OCI-LY7 (cell line): Measurements from ENCODE around the gene LMOD1. TPM values are rescaled to one million over a fixed set of nuclear protein-coding genes. Genes with fewer than 3 reads are reported as not detected.

Experiments used
- BruUV-seq: library from RNA; stranded (reverse); fragments of 400-500 nt; replicated peaks from 2 replicates; lab custom pipeline; 2021; lab: Mats Ljungman, UMichigan
- CTCF ChIA-PET: fragments of 300-600 bp; sonication (Branson Sonifier 250); formaldehyde crosslinking; loops from one replicate; lab custom pipeline; 2022; ENCODE audit warnings: antibody characterized with exemption; ENCODE audit not compliant: unreplicated experiment; lab: Charles Lee
- POLR2A ChIA-PET: fragments of 300-600 bp; sonication (Branson Sonifier 250); formaldehyde crosslinking; loops from one replicate; lab custom pipeline; 2022; ENCODE audit warnings: antibody characterized with exemption; lab: Charles Lee
- DNase-seq: peaks from one replicate; pipeline ENCODE4 v3.0.0-alpha.2; 2015; ENCODE audit warnings: low spot score
- H2AFZ ChIP-seq: fragments of 200-600 bp; sonication (generic), shearing (Covaris generic); 2 replicates; pipeline ENCODE4 v1.6.1; 2014; ENCODE audit warnings: mild to moderate bottlenecking, antibody characterized with exemption, low read length, moderate library complexity
- H3K27ac ChIP-seq: fragments of 200-600 bp; sonication (generic); 2 replicates; pipeline ENCODE4 v1.5.1; 2014; ENCODE audit warnings: mixed run types, low read depth, mild to moderate bottlenecking, moderate library complexity, low read length, inconsistent platforms; ENCODE audit not compliant: poor library complexity, severe bottlenecking
- H3K36me3 ChIP-seq: fragments of 200-600 bp; sonication (generic); 2 replicates; pipeline ENCODE4 v1.6.1; 2014; ENCODE audit warnings: mild to moderate bottlenecking, antibody characterized with exemption, low read length, moderate library complexity, mixed read lengths; ENCODE audit not compliant: insufficient read depth
- H3K4me1 ChIP-seq: fragments of 200-600 bp; sonication (generic); 2 replicates; pipeline ENCODE4 v1.5.1; 2014; ENCODE audit warnings: mild to moderate bottlenecking, low read length; ENCODE audit not compliant: insufficient read depth, poor library complexity, severe bottlenecking
- H3K4me2 ChIP-seq: fragments of 200-600 bp; sonication (generic); 2 replicates; pipeline ENCODE4 v1.6.1; 2014; ENCODE audit warnings: mild to moderate bottlenecking, low read length
- H3K4me3 ChIP-seq: fragments of 200-600 bp; sonication (generic); 2 replicates; pipeline ENCODE4 v1.5.1; 2014; ENCODE audit warnings: mild to moderate bottlenecking, low read depth, low read length; ENCODE audit not compliant: poor library complexity, severe bottlenecking
- H3K79me2 ChIP-seq: fragments of 200-600 bp; sonication (generic); 2 replicates; pipeline ENCODE4 v1.6.1; 2016; ENCODE audit warnings: low read depth, mild to moderate bottlenecking, low read length, moderate library complexity, mixed read lengths; ENCODE audit not compliant: insufficient read depth
- H3K9me2 ChIP-seq: fragments of 200-600 bp; sonication (generic); 2 replicates; pipeline ENCODE4 v1.6.1; 2016; ENCODE audit warnings: mild to moderate bottlenecking, low read length, mixed read lengths; ENCODE audit not compliant: insufficient read depth
- H3K9me3 ChIP-seq: fragments of 200-600 bp; sonication (generic); 2 replicates; pipeline ENCODE4 v1.6.1; 2014; ENCODE audit warnings: mild to moderate bottlenecking, mixed run types, low read length, mixed read lengths
- H4K20me1 ChIP-seq: fragments of 200-600 bp; sonication (generic); 2 replicates; pipeline ENCODE4 v1.6.1; 2014; ENCODE audit warnings: mild to moderate bottlenecking, antibody characterized with exemption, low read length, moderate library complexity, mixed read lengths; ENCODE audit not compliant: insufficient read depth
- EZH2phosphoT487 ChIP-seq: fragments of 200-600 bp; sonication (generic); IDR thresholded peaks from 2 replicates; pipeline ENCODE4 v1.6.1; 2018; ENCODE audit warnings: low read depth, borderline replicate concordance, mild to moderate bottlenecking, mixed run types, antibody characterized with exemption, low read length, moderate library complexity, mixed read lengths
- intact Hi-C: fragments of 100-400 bp; cut with micrococcal nuclease; formaldehyde crosslinking; loops from one replicate; pipeline ENCODE4 v1.10.0; 2022; ENCODE audit not compliant: unreplicated experiment
- total RNA-seq, 2 experiments: library from RNA; depleted of rRNA in 1 of 2; stranded (reverse); fragments of >200 nt in 1 of 2; shearing (Covaris generic) in 1 of 2; gene quantifications; 2 replicates each; pipeline ENCODE4 v1.2.3, GENCODE V29; 2014 to 2022
- TF ChIP-seq, protein P1 (sequence below): fragments of 200-600 bp; sonication (generic); conservative IDR thresholded peaks from 2 replicates; pipeline ENCODE4 v1.5.1; 2014; ENCODE audit warnings: mild to moderate bottlenecking, antibody characterized with exemption, low read length, moderate library complexity, mixed read lengths

Gene LMOD1
- total RNA-seq, 2 experiments from 2014 or later = not detected

DNA sequence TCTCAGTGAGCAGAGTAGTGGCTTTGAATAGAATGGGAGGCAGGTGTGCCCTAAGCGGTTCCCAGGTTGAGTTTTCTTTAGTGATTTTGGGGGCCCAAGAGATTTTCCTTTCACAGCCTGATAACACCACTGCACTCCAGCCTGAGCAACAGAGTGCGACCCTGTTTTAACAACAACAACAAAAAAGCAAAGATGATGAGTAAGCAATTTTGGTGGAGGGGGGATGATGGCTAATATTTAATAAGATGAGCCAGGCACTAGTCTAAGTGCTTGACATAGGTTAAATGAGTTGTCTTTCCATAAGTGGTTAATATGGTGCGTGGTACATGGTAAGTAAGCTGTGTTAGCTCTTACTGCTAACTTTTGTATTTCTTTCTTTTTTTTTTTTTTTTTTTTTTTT is 38.1 kb upstream of the LMOD1 start:
- intact Hi-C loops = no loop called here

DNA sequence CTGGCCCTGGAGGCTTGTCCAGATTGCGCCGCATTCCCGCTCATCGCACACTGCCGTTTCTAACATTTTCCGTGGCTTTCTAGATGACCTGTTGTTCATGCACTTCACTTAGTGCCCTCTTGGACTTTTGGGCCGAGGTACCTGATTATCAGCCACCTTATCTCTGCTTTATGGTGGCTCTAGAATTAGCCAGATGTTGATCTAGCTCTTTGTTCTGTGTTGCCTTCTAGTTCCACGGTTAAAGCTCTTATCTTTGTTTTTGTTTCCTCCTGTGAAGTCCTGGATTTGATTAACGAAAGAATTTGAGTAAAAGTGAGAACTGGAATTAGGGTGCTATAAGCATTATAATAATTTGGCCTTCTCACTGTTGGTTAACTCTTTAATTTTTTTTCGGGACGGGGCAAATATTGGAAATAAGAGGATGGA is 37.0 kb upstream of the LMOD1 start:
- no peaks in the 10 kb centered on the region for H4K20me1 ChIP-seq
- no peak overlapping the region for H3K27ac ChIP-seq
- no peak for DNase-seq
- no peaks in the 10 kb centered on the region for H3K36me3 ChIP-seq
- BruUV-seq = no TSS peak
- H2AFZ ChIP-seq = peak overlapping the region; percentile 87
- POLR2A ChIA-PET = interaction anchor here (2.0 kb wide), 1 partner anchor 9 kb away, joined by 5 read pairs; no protein-coding TSS in a partner anchor
- intact Hi-C loops = no loop called here
- peak overlapping the region; percentile 62 for H3K4me2 ChIP-seq
- H3K9me2 ChIP-seq = no peaks in the 10 kb centered on the region
- TF ChIP-seq EZH2phosphoT487 = no peak
- TF ChIP-seq, protein P1, sequence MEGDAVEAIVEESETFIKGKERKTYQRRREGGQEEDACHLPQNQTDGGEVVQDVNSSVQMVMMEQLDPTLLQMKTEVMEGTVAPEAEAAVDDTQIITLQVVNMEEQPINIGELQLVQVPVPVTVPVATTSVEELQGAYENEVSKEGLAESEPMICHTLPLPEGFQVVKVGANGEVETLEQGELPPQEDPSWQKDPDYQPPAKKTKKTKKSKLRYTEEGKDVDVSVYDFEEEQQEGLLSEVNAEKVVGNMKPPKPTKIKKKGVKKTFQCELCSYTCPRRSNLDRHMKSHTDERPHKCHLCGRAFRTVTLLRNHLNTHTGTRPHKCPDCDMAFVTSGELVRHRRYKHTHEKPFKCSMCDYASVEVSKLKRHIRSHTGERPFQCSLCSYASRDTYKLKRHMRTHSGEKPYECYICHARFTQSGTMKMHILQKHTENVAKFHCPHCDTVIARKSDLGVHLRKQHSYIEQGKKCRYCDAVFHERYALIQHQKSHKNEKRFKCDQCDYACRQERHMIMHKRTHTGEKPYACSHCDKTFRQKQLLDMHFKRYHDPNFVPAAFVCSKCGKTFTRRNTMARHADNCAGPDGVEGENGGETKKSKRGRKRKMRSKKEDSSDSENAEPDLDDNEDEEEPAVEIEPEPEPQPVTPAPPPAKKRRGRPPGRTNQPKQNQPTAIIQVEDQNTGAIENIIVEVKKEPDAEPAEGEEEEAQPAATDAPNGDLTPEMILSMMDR = 0 out of 2 replicates have a peak, but pooled peaks have one; percentile 20
- no peaks in the 10 kb centered on the region for H3K9me3 ChIP-seq
- H3K79me2 ChIP-seq = no peaks in the 10 kb centered on the region
- peak overlapping the region; percentile 86 for H3K4me3 ChIP-seq
- H3K4me1 ChIP-seq = peaks cover 12% of the 10 kb centered on the region
- CTCF ChIA-PET = no interaction called here

More for the DNA sequence above, 38.1 kb upstream of the LMOD1 start:
- no TSS peak for BruUV-seq
- ChIA-PET CTCF (interaction anchor here (1.0 kb wide), 1 partner anchor 15 kb away, joined by 3 read pairs; no protein-coding TSS in a partner anchor), POLR2A (interaction anchor here (1.0 to 2.0 kb wide), 3 partner anchors 11 to 194 kb away, joined by 5 to 7 read pairs (median 6); no protein-coding TSS in a partner anchor)
- H4K20me1 ChIP-seq = no peaks in the 10 kb centered on the region
- H3K79me2 ChIP-seq = no peaks in the 10 kb centered on the region
- no peak for DNase-seq
- peaks cover 12% of the 10 kb centered on the region for H3K4me1 ChIP-seq
- no peak overlapping the region for H3K4me3 ChIP-seq
- H3K4me2 ChIP-seq = no peak overlapping the region
- H3K9me2 ChIP-seq = no peaks in the 10 kb centered on the region
- no peak for TF ChIP-seq EZH2phosphoT487
- TF ChIP-seq, protein P1 = no peak
- 0 out of 2 replicates have a peak, but pooled peaks cover 3% of the 10 kb centered on the region for H3K36me3 ChIP-seq
- H3K9me3 ChIP-seq = no peaks in the 10 kb centered on the region
- no peak overlapping the region for H2AFZ ChIP-seq
- no peak overlapping the region for H3K27ac ChIP-seq
